ENCODE data around the gene MORC2.

The MORC2 gene

GRCh38 chr22:30918761-30919160 lies 49.8 kb downstream of the MORC2 start:
- no peak for DNase-seq

DNA sequence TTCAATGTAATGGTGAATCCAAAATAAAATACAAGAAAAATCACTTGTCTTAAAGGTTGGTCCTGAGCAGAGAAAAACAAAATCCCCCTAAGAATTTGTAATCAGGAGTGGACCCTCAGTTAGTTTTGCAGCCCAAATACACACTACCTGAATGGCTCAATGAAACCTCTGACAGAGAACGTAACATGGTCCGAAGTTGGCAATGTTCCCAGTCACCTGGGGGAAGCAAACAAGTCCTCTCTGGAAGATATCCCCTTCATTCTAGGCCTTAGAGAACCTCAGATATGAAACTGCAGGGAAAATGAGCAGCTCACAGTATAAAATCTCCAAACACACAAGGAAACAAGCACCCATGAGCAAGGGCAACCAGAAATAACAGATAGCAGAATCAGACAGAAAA lies 58.2 kb downstream of the MORC2 start:
- DNase-seq, result no peak

DNA sequence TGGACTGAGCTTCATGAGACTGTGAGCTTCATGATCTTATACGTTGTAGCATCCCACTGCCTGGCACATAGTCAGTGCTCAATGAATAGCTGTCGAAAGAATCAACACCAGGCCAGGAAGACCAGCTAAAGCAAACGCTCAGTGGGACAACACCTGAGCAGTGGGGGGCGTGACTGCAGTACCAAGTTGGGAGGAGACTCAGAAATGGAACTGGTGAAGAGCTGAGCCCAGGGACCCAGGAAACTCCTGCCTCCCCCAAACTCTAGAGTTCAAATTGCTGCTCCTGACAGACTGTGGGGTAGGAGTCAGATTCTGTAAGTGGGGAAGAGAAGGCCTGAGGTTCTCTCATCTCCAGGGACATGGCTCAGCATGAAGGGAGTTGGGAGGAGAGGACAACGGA lies 59.3 kb downstream of the MORC2 start:
- no peak for DNase-seq

- DNase-seq, result no peak
Observed at GRCh38 chr22:30908051-30908461, 60.5 kb downstream of the MORC2 start.

DNA sequence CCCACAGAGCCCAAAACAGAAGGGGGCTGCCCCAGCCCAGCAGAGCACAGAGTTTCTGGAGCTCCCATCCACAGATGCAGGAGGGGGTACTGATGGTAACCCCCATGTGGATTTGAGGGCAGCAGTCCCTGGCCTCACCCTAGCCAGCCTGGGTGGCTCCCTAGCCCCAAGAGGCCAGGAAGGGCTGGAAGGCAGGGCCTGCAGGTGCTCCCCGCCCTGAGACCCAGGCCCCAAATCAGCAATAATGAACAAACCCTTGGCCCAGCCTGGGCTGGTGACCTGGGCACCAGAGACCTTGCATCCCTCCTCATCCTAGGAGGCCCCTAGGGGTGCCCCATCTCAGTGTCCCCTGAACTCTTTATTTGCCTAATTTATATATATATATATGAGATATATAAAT lies 61.6 kb downstream of the MORC2 start:
- DNase-seq, result no peak

- DNase-seq, result no peak
Observed at GRCh38 chr22:30906411-30906810, 62.2 kb downstream of the MORC2 start.

DNA sequence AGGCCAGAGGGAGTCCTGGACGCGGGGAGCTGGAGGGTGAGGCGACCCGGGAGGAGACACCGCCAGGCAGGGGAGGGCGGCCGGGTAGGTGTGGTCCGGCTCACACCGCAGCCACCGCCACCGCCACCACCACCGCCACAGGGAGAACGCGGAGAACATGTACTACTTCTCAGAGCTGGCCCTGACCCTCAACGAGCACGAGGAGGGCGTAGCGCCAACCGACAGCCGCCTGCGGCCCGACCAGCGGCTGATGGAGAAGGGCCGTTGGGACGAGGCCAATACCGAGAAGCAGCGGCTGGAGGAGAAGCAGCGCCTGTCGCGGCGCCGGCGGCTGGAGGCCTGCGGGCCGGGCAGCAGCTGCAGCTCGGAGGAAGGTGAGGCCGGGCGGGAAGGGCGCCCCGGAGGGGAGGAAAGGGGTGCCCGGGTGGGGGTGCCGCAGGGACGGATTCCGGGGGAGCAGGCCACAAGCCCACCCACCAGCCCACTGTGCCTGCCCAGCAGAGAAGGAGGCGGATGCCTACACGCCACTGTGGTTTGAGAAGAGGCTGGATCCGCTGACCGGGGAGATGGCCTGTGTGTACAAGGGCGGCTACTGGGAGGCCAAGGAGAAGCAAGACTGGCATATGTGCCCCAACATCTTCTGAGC lies 62.8 kb downstream of the MORC2 start:
- no peak for DNase-seq

DNA sequence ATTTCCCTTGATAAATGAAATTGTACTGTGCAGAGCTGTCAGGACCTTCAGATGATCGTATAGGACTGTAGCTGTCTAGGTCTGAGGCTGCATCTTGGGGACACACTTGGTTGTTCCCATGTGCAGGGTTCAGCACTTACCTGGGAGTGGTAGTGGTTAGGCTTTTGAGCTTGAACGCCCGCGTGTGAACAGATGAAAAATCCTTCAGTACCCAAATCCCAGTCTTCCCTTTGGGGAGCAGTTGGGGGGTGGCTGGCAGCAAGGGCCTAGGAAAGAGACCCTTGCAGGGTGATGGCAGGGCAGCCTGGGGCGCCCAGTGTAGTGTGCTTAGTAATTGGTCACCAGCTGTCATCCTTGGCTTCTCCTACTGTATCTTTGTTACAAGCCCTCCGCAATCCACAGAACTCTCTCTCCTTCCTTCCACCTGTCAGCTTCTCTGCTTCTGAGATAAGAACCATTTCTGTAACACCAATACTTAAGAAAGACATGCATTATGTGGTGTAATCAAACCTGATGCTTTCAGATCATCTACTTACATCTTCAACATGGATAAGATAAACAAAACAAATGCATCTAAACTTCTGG lies 64.6 kb downstream of the MORC2 start:
- no peak for DNase-seq

- DNase-seq, result no peak
Observed at GRCh38 chr22:30902496-30903357, 65.8 kb downstream of the MORC2 start.

DNA sequence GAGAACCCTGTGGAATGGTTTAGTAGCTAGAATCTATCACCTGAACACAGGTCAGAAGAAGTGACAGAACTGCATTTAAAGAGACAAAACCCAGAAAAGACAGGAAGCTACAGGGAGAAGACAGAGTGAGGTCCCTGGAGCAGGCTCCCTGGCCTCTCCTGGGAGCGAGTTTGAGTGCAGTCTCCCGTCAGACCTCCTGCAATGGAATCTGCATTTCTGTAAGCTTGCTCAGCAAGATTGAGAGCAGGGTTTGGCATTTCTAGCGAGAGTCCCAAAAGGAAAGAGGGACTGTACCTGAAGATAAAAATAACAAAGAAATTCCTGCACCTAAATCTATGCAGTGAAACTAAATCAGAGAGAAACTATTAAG lies 74.2 kb downstream of the MORC2 start:
- DNase-seq, result no peak

DNA sequence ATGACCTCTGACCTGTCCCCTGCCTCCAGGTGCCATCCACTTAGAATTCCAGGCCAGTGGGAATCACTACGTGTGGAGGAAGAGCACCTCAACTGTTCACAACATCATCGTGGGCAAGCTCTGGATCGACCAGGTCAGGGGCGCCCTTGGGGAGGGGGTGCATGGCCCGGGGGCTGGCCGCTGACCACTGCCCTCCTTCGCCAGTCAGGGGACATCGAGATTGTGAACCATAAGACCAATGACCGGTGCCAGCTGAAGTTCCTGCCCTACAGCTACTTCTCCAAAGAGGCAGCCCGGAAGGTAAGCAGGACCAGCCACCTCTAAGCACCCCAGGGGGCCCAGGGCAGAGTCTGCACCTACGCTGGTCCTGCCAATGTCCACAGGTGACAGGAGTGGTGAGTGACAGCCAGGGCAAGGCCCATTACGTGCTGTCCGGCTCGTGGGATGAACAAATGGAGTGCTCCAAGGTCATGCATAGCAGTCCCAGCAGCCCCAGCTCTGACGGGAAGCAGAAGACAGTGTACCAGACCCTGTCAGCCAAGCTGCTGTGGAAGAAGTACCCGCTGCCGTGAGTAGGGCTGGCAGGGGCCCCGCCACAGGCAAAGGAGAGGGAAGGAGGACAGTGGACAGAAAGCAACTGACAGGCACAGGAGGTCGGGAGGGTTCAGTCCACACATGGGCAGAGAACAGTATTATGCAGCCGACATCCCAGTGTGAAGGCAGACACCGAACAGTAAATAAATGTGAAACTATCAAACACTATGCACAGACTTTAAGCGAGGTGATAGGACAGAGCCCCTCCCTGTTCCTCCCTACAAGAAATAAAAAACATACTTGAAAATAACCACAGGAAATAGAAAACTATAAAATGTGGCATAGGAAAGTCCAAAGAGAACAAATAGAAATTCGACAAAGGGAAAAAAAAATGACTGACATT lies 74.9 kb downstream of the MORC2 start:
- no peak for DNase-seq

DNA sequence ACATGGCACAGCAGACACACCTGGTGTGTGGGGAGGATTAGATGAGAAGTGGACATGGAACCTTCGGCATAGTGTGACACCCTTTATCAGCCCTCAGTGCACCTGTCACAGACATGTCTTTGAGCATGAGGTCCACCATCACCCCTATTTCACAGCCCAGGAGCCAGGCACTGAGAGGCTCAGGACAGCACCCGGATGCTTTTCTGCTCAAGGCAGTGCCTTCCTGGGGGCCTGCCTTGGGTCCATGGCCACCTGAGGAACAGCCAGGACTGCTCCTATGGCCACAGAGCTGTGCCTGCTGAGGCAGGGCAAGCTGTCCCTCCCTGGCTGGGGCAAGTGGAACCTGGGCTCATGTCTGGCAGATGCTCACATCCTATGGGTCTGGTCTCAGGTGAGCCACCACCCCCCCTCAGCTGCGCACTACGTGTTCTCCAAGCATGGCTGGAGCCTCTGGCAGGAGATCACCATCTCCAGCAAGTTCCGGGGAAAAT lies 75.8 kb downstream of the MORC2 start:
- no peak for DNase-seq

DNA sequence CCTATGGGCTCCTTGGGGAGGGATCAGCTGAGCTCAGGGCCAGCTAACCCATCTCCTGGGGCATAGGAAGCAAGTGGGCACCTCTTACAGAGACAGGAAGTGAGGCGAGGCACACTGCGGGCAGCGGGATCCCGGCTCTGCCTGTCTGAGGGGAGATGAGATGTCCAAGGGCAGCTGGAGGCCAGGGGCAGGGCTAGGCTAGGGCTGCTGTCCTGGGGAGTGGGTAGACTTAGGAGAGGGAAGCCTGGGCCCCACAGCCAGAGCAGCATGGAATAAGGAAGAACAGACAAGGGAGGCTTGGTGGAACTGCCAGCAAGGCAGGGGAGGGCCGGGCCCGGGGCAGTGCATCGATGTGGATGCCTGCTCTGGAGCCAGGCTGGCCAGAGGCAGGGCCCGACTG lies 76.3 kb downstream of the MORC2 start:
- DNase-seq, result no peak

- DNase-seq, result no peak
Observed at GRCh38 chr22:30891781-30892180, 76.8 kb downstream of the MORC2 start.

DNA sequence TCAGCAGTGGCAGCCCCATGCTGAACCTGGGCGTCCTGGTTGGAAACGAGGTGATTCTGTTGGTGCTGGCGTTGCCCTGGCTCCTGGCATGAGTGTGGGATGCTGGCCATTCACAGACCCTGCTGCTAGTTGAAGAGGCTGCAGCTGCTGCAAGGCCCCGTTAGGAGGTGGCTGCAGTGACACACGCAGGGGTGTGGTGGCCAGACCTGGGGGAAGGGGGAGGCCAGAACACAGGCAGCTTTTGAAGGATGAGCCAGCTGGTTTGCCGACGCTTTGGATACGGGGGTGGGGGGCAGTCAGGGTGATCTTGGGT lies 77.2 kb downstream of the MORC2 start:
- DNase-seq, result no peak

DNA sequence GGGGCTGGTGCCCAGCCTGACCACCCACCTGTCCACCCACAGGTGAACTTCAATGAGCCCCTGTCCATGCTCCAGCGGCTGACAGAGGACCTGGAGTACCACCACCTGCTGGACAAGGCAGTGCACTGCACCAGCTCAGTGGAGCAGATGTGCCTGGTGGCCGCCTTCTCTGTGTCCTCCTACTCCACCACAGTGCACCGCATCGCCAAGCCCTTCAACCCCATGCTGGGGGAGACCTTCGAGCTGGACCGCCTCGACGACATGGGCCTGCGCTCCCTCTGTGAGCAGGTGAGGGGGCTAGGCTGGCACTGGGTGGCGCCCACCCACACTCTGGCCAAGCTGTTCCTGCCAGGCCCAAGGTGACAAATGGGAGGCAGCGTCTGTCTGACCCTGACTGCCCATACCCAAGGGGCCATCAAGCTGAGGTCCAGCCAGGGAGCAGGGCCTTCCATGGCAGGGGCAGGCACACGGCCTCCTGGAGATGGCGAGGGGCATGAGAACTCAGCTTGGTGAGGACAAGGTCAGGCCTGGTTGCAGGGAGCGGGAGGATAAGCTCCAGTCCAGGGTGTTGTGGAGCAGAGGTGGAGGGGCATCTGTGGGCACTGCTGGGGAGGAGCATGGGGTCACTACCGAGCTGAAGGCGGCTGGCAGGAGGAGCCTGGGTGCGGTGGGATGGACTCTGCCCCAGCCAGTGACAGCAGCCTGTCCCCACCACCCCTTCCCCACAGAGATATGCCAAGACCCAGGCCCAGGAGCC lies 77.7 kb downstream of the MORC2 start:
- DNase-seq, result peak in 2 of 4 experiments; percentile 7 to 13

DNA sequence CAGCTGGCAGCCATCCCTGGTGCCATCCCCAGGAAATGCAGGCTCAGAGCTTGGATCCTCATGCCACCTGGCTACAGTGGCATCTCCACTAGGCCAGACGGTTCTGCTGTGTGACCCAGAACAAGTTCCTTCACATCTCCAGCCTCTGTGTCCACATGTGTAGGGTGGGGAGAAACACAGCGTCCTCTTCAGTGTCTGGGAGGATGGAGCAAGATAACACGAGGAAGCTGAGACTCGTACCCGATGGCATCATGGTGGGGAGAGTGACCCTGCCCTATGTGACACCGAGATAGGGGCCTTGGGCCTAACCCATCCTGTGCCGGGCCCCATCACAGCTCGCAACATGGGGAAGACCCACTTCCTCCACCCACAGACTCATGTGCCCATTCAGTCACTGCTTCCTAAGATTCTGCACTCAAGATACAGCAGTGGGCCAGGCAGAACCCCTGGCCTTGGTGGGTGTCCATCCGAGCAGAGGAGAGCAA lies 78.5 kb downstream of the MORC2 start:
- DNase-seq, result no peak

GRCh38 chr22:30889268-30889995 lies 79.1 kb downstream of the MORC2 start:
- DNase-seq, result no peak

DNA sequence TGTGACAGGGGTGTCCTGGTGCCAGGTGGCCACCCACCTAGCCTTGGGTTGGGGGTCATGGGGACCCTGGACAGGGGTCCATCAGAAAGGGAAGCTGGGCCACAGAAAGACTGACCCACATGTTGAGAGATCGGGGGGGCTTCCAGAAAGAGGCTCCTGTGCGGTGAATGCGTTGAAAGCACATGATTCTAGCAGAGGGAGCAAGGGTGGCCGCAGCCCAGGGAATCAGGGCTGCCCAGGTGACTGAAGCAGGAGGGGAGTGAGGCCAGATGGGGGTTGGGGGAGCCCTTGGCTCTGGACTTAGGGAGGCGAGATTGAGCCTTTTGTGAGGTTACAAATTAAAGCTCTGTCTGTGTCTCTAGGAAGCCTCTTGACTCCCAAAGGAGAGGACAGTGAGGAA lies 80.7 kb downstream of the MORC2 start:
- DNase-seq, result no peak

- no peak for DNase-seq
Observed at GRCh38 chr22:30887453-30887852, 81.1 kb downstream of the MORC2 start.

GRCh38 chr22:30885591-30885990 lies 83.0 kb downstream of the MORC2 start:
- DNase-seq, result no peak

DNA sequence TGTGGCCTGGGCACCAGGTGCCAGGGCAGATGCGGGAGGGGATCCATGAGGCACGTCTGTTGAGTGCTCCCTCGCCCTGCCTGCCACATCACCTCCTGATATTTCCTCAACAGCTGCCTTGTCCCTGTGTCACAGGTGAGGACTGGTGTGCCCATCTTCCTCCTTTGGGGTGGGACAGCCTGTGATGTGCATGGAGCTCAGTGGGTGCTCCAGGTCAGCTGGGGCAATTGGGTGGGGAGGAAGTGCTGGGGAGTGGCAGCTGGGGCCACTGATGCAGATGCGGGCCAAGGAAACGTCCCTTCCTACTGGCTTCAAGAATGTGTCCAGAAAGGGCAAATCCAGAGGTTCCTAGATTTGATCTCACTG lies 83.6 kb downstream of the MORC2 start:
- DNase-seq, result no peak

All from activated naive CD4-positive, alpha-beta T cell (primary cell).